GM21529 (cell line): ENCODE measurements around the gene SPTBN4.
"Not testable (repeated sequence)": the region's sequence is repeated elsewhere in the genome, so short reads cannot be mapped to it uniquely, and the experiment has no call there.

Source experiments
- ATAC-seq: cut with Tn5 transposase; IDR thresholded peaks from one replicate; pipeline ENCODE4 v1.9.1; 2021; ENCODE audit not compliant: unreplicated experiment

Gene SPTBN4

GRCh38 chr19:40464059-40465024 lies 2.5 kb upstream of the SPTBN4 start:
- no peak for ATAC-seq

DNA sequence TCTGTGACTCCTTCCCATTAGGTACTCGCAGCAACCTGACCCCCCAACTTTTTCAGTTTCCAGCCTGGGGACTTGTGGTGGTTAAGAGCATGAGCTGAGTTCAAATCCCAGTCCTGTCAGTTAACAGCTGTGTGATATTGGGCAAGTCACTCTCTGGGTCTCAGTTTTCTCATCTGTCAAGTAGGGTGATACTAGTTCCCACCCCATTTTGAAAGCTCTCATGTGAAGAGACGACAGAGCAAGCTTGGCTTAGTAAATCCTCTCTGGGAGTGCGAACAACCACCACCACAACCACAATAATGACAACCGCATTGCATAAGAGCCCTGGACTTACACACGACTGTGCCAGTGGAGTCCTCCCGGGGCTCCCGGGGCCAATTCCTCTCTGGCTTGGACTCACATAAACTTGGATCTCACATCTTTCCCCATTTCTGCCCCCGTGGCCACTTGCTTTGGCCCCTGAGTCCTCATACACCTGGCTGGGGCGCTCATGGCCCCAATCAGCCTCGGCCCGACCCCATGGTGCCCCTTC lies 1.7 kb upstream of the SPTBN4 start:
- no peak for ATAC-seq

DNA sequence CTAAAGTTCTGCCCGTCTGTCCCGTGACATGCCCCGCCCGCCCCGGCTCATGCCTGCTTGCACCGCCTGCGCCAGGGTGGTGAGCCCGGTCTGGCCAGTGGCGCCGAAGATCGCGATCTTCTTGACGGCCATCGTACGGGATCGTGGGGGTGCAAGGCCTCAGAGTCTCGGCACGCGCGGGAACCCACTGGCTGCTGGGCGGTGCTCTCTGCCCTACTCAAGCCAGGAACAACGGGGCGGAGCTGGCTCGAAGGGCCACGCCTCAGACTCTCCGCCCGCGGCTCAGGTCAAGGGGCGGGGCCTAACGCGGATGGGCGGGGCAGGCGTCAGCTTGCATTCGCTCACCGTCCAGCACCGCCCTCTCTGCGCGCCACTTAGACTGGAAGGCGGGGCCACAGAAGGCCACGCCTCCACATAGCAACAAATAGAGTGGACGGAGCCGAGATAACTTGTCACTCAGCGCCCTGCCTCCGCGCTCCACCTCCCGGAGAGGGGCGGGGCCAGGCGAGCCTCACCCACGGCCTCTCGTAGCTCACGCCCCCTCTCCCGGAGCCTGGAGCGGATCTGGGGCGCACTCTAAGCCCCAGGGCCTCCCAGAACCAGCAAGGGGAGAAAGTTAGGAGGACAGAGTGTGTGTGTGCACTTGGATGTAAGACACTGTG lies 1.1 kb upstream of the SPTBN4 start, which contains the start of gene BLVRB:
TSS of gene BLVRB (minus strand) at position 189 of the 662 bp plus-strand sequence. CDS start at position 132, 57 bp downstream.
- ATAC-seq, result peak; percentile 79

DNA sequence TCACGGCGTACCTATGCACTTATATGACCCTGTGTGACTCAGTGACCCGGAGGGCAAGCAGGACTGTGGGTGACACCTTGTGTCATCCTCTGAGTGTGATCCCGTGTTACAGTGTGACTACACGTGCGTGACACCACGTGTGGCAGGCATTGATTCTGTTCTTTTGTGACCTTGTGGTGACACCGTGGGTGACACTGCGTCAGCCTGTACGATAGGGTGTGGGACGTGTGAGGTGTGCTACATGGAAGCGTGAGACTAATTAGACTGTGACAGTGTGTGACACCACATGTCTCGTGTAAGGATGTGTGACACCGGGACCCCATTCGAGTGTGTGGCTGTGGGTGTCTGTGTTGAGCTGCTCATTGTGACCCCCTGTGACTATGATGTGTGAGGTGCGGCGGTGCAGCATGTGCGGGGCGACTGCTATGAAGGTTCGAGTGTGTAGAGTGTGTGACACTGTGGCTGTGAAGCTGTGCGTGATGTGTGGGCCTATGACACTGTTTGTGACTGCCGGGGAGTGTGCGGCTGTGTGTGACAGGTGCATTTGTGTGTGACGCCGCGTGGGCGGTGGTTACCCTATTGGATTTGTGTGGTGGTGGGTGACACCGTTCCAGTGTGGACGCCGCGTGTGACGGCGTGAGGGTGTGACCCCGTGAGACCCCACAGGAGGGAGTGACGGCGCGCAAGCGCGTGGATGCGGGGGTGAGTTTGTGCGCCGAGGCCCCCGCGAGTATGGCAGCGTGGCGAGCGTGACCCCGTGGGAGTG lies 399 bp upstream of the SPTBN4 start:
- ATAC-seq, result peak; percentile 25

DNA sequence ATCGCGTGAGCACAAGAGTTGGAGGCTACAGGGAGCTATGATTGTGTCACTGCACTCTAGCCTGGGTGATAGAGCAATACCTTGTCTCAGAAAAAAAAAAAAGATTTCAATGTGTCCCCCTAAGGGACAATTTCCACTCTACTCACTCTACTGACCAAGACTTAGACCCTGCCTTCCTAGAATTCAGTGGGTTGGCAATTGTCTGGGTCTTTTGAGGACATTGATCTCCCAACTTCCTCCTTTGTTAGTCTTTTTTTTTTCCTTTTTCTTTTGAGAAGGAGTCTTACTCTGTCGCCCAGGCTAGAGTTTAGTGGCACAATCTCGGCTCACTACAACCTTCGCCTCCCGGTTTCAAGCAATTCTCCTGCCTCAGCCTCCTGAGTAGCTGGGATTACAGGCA lies 2.2 kb downstream of the SPTBN4 start:
- ATAC-seq, result no peak

DNA sequence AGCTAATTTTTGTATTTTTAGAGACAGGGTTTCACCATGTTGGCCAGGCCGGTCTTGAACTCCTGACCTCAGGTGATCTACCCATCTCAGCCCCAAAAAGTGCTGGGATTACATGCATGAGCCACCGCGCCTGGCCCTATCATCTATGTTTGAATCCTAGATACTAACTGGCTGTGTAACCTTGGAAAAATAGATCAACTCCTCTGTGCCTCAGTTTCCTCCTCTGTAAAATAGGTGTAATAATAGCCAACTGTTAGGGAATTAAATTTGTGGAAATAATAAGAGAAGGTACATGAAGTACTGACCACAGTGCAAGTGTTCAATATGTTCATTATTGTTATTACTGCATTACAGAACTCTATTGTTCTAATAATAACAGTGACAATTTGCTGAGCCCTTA lies 4.3 kb downstream of the SPTBN4 start:
- no peak for ATAC-seq

DNA sequence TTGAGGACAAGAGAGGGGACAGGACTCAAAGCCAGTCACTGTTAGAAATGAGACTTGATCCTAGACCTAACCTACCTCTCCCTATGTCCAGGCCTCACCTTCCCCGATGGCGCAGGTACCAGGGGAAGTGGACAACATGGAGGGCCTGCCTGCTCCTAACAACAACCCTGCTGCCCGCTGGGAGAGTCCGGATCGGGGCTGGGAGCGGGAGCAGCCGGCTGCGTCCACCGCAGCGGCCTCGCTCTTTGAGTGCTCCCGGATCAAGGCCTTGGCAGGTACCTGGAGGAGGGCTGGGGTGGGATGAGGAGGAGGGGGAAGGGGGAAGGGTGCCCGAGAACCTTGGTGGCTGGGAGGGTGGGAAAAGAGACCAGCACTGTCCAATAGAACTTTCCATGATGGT lies 5.7 kb downstream of the SPTBN4 start:
- no peak for ATAC-seq

DNA sequence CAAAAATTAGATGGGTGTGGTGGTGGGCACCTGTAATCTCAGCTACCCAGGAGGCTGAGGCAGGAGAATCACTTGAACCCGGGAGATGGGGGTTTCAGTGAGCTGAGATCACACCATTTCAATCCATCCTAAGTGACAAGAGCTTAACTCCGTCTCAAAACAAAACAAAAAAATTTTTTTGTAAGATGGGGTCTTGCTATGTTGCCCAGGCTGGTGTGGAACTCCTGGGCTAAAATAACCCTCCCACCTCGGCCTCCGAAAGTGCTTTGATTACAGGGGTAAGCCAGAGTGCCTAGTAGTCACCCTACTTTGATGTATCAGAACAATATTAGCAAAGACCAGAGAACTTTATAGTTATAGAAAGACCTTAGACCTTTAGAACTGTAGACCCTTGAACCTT lies 7.9 kb downstream of the SPTBN4 start:
- no peak for ATAC-seq

GRCh38 chr19:40475878-40476644 lies 9.3 kb downstream of the SPTBN4 start:
- ATAC-seq, result not testable (repeated sequence)

DNA sequence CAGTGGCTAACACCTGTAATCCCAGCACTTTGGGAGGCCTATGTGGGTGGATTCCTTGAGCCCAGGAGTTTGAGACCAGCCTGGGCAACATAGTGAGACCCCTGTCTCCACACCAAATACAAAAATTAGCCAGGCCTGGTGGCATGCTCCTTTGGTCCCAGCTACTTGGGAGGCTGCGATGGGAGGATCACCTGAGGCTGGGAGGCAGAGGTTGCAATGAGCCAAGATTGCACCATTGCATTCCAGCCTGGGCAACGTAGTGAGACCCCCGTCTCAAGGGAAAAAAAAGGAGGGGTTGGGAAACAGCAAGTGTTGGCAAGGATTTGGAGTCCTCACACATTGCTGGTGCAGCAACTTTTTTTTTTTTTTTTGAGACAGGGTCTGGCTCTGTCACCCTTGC lies 19.2 kb downstream of the SPTBN4 start:
- ATAC-seq, result no peak

DNA sequence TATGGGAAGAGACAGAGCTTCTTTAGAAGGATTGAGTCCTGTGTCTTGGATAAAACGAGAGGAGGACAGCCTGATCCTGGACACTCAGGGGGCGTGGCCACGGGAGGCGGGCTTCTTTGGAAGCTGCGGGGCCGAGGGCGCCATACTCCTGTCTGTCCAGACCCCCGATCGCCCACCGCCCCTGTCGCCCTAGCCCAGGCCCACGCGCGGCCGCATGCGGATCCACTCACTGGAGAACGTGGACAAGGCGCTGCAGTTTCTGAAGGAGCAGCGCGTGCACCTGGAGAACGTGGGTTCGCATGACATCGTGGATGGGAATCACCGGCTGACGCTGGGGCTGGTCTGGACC lies 23.1 kb downstream of the SPTBN4 start:
- no peak for ATAC-seq

DNA sequence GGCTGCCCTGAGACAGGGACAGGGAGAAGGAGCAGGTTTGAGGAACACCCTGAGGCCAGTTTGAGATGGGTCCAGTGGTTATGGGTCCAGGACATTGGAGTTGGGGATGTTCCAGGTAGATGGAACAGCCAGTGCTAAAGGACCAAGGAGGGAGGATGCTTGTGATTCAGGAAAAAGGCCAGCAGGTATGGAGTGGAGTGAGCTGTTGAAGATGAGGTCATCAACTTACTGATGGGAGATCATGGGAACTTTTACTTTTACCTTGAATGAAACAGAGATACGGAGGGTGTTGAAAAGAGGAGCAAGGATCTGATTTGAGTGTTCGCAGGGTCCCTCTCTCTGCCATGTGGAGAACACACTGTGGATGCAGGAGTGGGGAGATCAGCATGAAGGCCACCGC lies 25.5 kb downstream of the SPTBN4 start:
- ATAC-seq, result no peak

GRCh38 chr19:40493778-40494177 lies 27.0 kb downstream of the SPTBN4 start:
- no peak for ATAC-seq

DNA sequence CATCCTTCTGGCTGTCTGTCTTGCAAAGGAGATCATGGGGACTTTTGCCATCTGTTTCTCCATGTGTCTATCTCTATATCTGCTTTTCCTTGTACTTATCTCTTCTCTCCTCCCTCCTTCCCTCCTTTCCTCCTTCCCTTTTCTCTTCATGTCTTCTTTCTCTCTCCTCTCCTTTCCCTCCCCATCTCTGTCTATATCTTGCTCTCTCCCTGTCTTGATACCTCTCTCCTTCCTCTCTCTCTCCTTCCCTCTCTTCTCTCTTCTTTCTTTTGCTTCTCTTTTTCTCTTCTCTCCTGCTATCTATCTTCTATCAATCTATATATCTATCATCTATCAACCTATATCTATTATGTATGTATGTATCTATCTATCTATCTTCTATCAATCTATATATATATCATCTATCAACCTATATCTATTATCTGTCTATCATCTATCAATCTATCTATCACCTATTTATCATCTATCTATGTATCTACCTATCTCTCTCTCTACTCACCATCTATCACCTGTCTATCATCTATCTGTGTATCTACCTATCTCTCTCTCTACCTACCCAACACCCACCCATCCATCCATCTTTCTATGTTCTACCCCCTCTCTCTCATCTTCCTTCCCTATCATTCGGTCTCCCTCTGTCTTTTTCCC lies 27.5 kb downstream of the SPTBN4 start:
- ATAC-seq, result no peak

DNA sequence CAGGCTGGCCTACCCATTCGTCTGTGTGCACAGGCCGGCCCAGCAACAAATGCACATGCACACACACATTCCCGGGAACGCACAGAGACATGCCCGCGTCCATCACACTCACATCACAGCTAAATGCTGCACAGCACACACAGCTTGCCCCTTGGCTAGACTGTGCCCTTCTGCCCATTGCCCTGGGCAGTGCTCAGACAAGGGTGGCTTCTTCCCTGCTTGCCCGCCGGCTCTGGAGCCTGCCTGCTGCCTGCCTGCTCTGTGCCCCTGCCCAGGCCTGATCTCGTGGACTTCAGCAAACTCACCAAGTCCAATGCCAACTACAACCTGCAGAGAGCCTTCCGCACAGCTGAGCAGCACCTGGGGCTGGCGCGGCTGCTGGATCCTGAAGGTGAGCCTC lies 30.4 kb downstream of the SPTBN4 start:
- ATAC-seq, result no peak

DNA sequence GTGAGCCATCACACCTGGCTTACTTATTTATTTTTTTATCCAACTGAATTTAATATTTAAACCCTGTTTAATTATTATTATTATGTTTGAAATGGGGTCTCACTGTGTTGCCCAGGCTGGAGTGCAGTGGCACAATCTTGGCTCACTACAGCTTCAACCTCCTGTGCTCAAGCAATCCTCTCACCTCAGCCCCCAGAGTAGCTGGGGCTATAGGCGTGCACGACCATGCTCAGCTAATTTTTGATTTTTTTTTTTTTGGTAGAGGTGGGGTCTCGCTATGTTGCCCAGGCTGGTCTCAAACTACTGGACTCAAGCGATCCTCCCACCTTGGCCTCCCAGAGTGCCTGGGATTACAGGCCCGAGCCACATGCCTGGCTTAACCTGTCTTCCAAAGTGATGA lies 32.5 kb downstream of the SPTBN4 start:
- no peak for ATAC-seq

DNA sequence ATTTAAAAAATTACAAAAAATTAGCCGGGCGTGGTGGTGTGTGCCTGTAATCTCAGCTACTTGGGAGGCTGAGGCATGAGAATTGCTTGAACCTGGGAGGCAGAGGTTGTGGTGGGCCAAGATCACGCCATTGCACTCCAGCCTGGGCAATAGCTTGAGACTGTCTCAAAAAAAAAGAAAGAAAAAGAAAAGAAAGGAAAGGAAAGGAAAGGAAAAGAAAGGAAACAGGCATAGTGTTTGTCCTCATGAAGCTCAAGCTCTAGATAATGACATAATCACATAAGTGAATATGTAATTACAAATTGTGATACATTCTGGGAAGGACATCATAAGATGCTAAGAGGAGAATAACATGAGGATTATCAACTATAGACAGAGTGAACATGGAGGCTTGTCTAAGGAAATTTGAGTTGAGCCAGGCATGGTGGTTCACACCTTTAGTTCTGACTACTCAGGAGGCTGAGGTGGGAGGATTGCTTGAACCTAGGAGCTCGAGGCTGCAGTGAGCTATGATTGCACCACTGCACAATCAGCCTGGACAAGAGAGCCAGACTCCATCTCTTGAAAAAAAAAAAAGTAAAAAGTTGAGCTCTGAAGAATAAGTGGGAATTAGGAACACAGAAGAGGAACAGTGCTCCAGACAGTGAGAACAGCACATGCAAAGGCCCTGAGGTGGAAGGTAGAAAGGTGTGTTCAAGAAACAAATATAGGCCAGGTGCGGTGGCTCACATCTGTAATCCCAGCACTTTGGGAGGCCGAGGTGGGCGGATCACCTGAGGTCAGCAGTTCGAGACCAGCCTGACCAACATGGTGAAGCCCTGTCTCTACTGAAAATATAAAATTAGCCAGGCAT lies 34.1 kb downstream of the SPTBN4 start:
- ATAC-seq, result not testable (repeated sequence)

GRCh38 chr19:40501599-40501998 lies 34.8 kb downstream of the SPTBN4 start:
- ATAC-seq, result no peak

DNA sequence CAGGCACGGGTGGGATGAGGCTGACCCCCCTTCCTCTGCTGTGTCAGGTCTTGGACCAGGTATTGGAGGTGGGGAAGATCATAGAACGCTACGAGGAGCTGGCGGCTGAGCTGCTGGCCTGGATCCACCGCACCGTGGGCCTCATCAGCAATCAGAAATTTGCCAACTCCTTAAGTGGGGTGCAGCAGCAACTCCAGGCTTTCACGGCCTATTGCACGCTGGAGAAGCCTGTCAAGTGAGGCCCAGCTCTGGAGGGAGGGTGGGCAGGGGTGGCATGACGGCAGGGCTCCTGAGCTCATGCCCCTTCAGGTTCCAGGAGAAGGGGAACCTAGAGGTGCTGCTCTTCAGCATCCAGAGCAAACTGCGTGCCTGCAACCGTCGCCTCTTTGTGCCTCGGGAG lies 35.3 kb downstream of the SPTBN4 start:
- no peak for ATAC-seq
